ENCODE measurements around the gene RAB40C.

RAB40C gene

GRCh38 chr16:586645-587590 is 2.9 kb upstream of the RAB40C start:
- peak overlapping the region; percentile 75 for H3K4me2 ChIP-seq (ENCODE audit: low read depth, low read length, poor library complexity, severe bottlenecking)
- H4K20me1 ChIP-seq (ENCODE audit: insufficient read depth, low read length, poor library complexity, severe bottlenecking): peaks cover 6% of the 10 kb centered on the region
- no peaks in the 10 kb centered on the region for H3F3A ChIP-seq (ENCODE audit: low read depth)
- peaks cover 7% of the 10 kb centered on the region for H3K4me1 ChIP-seq (ENCODE audit: insufficient read depth, low read length, poor library complexity, severe bottlenecking)
- H2AFZ ChIP-seq (ENCODE audit: low read length): no peak overlapping the region
- no peak for TF ChIP-seq EZH2phosphoT487 (IDR thresholded peaks at IDR 0.05; ENCODE audit: borderline replicate concordance)
- TF ChIP-seq CTCF (conservative IDR thresholded peaks at IDR 0.05; ENCODE audit: low read length): no peak
- H3K9me3 ChIP-seq (ENCODE audit: insufficient read depth, low read depth, low read length): no peaks in the 10 kb centered on the region
- peaks cover 27% of the 10 kb centered on the region; the same call in 1 of the 2 replicates for H3K79me2 ChIP-seq (ENCODE audit: insufficient read depth, low read length)
- H3K27me3 ChIP-seq (ENCODE audit: insufficient read depth, low read length, poor library complexity, severe bottlenecking): no peaks in the 10 kb centered on the region
- no peaks in the 10 kb centered on the region for H3K36me3 ChIP-seq (ENCODE audit: insufficient read depth, low read length)
- peak overlapping the region; percentile 85 for H3K9ac ChIP-seq (ENCODE audit: low read depth, low read length, poor library complexity, severe bottlenecking)
- H3K4me3 ChIP-seq (ENCODE audit: low read length, poor library complexity, severe bottlenecking): peak overlapping the region; percentile 83
- H3K9me2 ChIP-seq (replicated peaks; ENCODE audit: low read depth, low read length): no peaks in the 10 kb centered on the region

- Histone ChIP-seq H3K4me3 (ENCODE audit: low read length, poor library complexity, severe bottlenecking) (peak overlapping the region; percentile 83), H3K27me3 (ENCODE audit: insufficient read depth, low read length, poor library complexity, severe bottlenecking) (no peaks in the 10 kb centered on the region), H3K79me2 (ENCODE audit: insufficient read depth, low read length) (peaks cover 41% of the 10 kb centered on the region; the same call in 1 of the 2 replicates), H3K4me1 (ENCODE audit: insufficient read depth, low read length, poor library complexity, severe bottlenecking) (peaks cover 24% of the 10 kb centered on the region), H3K9me3 (ENCODE audit: insufficient read depth, low read depth, low read length) (no peaks in the 10 kb centered on the region), H3K9ac (ENCODE audit: low read depth, low read length, poor library complexity, severe bottlenecking) (peak overlapping the region; percentile 85), H4K20me1 (ENCODE audit: insufficient read depth, low read length, poor library complexity, severe bottlenecking) (peaks cover 6% of the 10 kb centered on the region), H3K4me2 (ENCODE audit: low read depth, low read length, poor library complexity, severe bottlenecking) (peak overlapping the region; percentile 75), H3F3A (ENCODE audit: low read depth) (no peaks in the 10 kb centered on the region), H3K36me3 (ENCODE audit: insufficient read depth, low read length) (no peaks in the 10 kb centered on the region), H2AFZ (ENCODE audit: low read length) (no peak overlapping the region), H3K9me2 (replicated peaks; ENCODE audit: low read depth, low read length) (no peaks in the 10 kb centered on the region)
- TF ChIP-seq CTCF (conservative IDR thresholded peaks at IDR 0.05; ENCODE audit: low read length) (no peak), EZH2phosphoT487 (IDR thresholded peaks at IDR 0.05; ENCODE audit: borderline replicate concordance) (no peak)
Measured at GRCh38 chr16:588639-588888, 1.3 kb upstream of the RAB40C start.

- Histone ChIP-seq H3K4me1 (ENCODE audit: insufficient read depth, low read length, poor library complexity, severe bottlenecking) (peaks cover 25% of the 10 kb centered on the region), H4K20me1 (ENCODE audit: insufficient read depth, low read length, poor library complexity, severe bottlenecking) (peaks cover 6% of the 10 kb centered on the region), H3K9me2 (replicated peaks; ENCODE audit: low read depth, low read length) (no peaks in the 10 kb centered on the region), H3K4me2 (ENCODE audit: low read depth, low read length, poor library complexity, severe bottlenecking) (peak overlapping the region; percentile 75), H3K79me2 (ENCODE audit: insufficient read depth, low read length) (peaks cover 46% of the 10 kb centered on the region; the same call in 1 of the 2 replicates), H2AFZ (ENCODE audit: low read length) (peak overlapping the region; percentile 78), H3K36me3 (ENCODE audit: insufficient read depth, low read length) (no peaks in the 10 kb centered on the region), H3K4me3 (ENCODE audit: low read length, poor library complexity, severe bottlenecking) (peak overlapping the region; percentile 83), H3K27me3 (ENCODE audit: insufficient read depth, low read length, poor library complexity, severe bottlenecking) (no peaks in the 10 kb centered on the region), H3K9me3 (ENCODE audit: insufficient read depth, low read depth, low read length) (no peaks in the 10 kb centered on the region), H3K9ac (ENCODE audit: low read depth, low read length, poor library complexity, severe bottlenecking) (peak overlapping the region; percentile 85), H3F3A (ENCODE audit: low read depth) (no peaks in the 10 kb centered on the region)
- no peak for TF ChIP-seq EZH2phosphoT487 (IDR thresholded peaks at IDR 0.05; ENCODE audit: borderline replicate concordance)
- TF ChIP-seq CTCF (conservative IDR thresholded peaks at IDR 0.05; ENCODE audit: low read length): no peak
Measured at GRCh38 chr16:588889-589657, 793 bp upstream of the RAB40C start.

Data from Loucy (cell line).